HG03439 (cell line): ENCODE data around the gene ARHGAP24.

ENCODE experiments used
- ATAC-seq: cut with Tn5 transposase; IDR thresholded peaks from one replicate; pipeline ENCODE4 v1.9.1; 2021; ENCODE audit warnings: mild to moderate bottlenecking, moderate library complexity; ENCODE audit not compliant: unreplicated experiment

ARHGAP24 gene

DNA sequence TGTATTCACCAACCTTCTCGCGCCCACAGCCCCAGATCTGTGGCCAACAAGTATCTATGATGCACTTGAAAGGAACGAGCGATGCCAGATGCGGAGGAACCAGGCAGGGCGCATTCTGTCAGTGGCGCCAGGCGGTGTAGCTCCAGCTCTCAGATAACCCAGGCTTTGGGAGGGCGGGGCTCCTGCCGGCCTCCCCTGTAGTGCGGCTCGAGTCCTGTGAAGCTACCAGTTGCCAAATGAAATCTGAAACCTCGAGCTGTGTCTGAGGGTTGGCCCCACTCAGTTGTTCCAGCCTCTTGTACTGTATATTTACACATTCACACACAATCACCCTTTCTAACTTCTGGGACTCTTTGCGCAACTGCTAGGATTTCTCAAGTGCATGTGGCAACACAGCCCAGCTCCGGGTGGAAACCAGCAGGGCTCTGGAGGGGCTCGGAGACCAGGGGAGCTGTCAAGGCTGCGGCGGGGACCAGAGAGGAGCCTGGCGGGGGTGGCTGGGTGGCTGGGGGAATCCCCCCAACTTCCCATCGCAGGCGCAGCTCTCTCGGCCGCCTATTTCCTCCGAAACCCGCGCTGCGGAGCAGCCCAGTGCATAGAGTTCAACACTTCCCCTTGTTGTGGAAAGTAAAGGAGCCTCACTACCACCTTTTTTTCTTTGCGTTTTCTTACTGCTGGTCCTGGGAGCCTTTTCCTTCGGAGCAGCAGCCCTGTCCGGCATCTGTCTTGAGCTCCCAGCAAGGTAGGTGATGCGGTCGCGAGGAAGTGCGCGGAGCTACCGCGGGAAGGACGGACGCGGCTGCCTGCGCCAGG lies at the start of gene ARHGAP24:
ARHGAP24 (plus strand) TSS at position 333 of the 813 bp plus-strand sequence.
- peak; percentile 91 for ATAC-seq

DNA sequence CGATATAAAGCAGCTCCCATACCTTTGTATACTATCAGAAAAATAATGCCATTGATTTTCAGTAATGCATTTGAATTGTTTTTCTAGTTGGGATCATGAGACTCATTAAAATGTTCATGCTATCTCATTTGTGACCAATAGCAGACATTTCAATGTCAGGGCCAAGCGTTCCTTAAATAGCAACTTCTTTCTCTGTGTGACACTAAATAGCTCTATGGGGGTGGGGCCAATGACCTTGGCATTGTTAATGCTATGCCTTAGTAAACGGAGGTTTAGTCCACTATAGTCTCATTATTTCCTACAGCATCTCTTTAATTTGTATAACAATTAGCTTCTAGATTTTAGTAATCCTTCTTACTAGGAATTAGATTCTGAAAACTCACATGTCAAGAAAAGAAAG lies 48.6 kb upstream of the ARHGAP24 start:
- ATAC-seq: no peak

DNA sequence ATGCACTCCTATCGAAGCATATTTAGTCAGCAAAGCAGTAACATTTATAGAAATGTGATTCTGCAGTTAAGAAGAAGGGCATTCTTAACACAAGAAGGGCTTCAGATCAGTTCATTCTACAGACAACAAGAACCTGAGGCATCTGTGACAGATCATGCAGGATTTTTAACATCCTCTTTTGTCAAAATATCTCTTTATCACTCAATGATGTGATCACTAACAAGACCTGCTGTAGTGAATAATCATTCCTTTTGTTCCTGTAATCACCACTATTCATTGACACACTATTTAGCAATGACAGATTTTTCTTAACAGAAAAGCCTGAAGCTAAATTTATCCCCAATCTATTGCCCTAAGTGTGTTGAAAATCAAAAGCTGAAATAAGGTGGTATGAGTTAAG lies 47.8 kb upstream of the ARHGAP24 start:
- no peak for ATAC-seq

DNA sequence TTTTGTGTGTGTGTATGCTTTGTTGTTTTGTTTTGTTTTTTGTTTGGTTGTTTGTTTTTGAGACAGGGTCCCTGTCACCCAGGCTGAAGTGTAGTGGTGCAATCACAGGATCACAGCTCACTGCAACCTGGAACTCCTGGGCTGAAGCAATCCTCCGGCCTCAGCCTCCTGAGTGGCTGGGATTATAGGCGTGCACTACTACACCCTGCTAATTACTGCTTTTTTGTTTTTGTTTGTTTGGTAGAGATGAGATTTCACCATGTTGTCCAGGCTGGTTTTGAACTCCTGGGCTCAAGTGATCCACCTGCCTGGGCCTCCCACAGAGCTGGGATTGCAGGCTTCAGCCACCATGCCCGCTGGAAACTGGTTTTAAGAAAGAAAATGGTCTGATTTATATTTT lies 44.7 kb upstream of the ARHGAP24 start:
- no peak for ATAC-seq

DNA sequence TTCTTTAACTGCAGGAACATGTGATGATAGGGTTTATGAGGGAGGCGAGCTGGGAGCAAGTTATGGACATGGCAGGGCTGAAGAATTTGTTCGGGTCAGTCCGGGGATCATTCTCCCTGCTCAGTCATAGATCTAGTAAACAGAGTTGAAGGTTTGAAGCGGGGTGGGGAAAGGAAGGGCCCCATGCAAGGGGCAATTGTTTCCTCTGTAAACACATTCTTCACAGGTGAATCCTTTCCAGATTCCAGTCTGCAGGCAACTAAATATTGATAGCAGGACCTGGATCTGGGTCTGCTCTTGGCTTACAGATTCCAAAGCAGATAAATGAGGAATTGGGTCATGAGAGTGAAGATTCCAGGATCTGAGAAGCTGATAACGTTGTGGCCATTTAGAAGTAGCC lies 44.3 kb upstream of the ARHGAP24 start:
- no peak for ATAC-seq

DNA sequence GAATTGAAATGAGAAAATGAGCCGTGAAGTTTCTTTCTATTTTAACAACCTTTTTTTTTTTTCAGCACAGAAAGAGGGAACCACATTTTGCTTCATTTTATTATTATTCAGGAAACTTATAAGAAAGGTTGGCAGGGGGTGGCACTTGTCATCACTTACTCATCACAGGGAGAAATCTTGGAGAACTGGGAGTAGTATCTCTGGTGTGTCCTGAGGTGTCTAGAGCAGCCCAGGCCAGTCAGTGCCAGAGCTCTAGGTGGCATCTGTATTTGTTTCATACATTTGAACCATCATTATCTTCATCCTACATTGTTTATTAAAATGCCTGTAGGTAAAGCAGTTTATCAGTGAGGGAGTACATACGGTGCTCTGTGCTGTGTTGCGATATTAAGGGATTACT lies 43.8 kb upstream of the ARHGAP24 start:
- no peak for ATAC-seq

DNA sequence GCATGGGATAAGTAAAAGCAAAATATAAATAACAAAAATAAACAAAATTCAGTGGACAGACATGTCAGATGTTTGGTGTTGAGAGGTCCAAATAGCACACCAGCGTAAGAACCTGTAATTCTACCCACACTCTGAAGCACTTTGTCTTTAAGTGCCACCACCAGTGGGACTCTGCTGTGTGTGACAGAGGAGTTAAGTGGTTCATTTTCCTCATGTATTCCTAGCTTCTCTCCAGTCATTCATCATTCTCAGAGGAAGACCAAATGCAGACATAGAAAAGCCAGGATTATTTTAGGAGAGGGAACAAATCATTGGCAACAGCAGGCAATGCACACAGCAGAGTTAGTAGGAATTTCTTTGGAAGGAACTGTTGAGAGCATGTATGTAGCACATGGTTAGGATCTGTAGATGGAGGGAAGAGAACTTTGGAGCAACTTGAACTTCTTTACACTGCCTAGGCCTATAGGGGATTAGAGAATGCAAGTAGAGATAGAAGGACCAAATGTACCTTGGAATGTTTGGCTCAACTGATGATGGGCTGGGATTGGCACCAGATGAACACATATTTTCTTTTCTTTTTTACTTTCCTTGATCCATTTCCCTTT lies 43.0 kb upstream of the ARHGAP24 start:
- ATAC-seq: no peak

DNA sequence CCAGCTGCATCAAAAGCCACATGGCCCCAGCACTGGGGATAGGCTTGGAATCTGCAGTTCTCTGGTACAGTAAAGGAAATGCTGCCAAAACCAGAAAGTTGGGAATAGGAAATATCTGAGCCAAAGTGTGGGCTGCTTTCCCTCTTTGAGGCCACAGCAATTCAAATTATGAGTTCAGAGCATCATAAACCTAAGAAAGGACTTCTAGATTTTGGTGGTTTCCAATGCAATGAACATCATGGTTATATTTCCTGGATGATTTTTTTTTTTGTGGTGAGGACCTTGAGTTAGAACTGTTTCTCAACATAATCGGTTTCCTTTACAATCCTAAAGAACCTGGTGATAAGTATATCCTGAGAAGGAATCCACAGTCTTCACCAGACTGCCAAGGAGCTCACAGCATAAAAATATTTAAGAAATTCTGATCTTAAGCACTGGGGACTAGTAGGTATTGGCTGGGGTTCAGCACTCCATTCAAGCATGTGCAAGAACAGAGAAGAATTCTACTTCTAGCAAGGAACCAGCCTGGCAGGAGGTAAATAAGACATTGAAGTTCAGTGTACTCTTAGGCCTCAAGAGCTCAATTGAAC lies 29.8 kb upstream of the ARHGAP24 start:
- ATAC-seq: no peak

DNA sequence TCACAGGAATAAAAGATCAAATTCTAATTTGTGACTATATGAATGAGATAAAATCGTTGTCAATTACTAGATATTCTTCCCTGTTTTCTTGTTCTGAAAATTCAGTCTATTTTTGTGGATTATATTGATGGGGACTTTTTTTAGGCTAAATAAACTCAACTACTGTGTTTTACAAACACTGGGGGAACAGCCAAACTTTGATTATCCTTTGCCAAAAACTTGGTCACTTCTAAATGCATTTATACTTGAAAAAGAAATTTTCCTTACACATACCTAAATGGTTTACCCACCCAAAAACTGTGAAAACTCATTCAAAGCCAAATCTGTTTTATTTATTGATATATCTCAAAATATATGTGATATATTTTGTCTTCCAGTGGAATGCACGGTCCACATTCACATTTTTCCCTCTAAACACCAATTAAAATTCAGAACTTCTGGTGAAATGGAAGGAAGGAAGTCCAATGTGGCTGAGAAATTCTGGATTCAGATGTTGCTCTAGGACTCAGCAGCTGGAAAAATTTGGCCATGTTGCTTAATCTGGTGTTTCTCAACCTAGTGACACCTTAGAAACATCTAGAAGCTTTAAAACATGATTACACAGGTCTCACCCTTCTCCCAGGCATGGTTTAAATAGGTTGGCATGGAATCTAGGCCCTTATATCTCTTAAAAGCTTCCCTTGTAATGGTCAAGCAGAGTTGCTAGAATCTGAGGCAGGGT lies 28.6 kb upstream of the ARHGAP24 start:
- ATAC-seq: no peak

DNA sequence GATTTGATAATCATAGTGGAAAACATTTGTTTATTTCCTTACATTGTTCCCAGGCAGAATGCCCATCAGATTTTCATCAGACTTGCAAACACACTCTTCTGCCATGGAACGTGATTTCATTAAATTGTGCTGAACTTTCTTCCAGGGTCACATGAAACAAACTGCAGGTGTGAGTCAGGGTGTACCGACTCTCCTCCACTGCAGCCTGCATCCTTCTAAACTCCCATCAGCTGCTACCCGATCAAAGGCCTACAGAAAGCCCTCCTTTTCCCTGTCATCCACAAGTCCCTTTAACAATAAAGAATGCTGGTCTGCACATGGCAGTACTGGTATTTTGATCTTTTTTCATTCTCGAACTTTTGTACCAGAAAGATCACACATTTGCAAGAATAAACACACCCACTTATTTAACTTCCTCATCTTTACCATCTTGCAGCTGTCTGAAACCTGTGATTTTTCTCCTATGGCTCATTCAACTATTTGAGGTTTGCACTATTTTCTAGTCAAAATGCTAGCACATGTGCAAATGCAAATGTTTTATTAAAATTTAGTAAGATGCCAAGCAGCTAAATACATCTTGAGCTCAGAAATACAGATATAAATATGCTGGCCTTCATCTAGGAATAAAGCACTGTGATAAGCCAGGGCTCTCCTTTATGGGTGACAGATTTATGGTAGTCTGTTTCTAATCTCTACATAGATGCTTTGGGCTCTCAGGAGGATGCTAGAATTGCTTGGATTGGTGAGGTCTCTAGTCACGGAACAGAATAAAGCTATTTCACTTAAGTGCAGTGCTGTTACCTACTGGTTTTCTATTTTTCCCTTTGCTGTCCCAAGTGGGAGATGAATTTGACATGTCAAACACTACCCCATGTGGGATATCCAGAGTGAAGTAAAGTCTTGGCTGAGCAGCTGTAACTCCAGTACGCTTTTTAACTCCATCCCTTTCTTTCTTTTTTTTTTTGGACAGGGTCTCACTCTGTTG lies 25.8 kb upstream of the ARHGAP24 start:
- no peak for ATAC-seq

DNA sequence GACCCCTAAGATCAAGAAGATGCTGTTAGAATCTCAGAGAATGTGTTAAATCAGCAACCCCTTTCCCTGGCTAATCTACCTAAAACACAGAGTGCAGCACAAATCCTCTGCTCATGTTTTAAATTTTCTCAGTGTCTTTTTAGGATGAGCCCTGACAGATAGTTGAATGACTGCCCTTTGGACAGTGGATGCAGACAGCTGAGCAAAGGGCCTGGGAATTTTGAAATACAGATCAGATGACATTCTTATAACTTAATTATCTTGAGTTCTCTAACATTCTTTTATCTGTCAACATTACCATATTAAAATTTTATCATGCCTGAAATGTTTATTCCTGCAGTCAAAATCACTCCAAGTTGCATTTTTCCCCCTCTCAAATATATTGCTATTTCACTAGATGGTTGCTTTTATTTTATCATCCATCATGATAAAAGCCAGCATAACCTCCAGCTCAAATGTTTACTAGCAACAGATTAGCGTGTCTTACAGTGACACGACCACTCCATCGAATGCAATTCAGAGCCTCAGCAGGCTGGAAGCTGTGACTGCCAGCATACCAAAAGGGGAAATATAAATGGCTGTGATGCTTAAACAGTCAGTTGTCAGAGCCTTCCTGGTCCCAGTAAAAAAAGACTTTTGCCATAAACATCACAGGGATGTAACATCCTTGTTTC lies 22.8 kb upstream of the ARHGAP24 start:
- no peak for ATAC-seq

DNA sequence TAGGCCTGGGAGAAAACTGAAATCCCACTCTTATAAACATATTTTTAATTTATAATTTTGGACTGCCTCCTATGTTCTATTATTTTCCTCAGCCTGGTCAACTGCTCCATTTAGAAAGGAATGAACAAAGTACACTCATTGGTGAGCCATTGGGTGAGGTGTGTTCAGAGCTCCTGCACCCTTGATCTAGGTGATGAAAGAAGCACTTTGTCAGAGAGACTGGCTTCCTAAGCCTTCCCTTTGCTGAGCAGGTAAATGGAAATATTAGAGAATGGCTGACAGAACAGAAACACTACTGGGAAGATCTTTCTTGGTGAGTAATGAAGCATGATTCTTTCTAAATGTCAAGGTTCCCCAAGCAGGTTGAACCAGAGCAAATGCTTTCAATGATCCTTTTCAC lies 19.0 kb upstream of the ARHGAP24 start:
- no peak for ATAC-seq

DNA sequence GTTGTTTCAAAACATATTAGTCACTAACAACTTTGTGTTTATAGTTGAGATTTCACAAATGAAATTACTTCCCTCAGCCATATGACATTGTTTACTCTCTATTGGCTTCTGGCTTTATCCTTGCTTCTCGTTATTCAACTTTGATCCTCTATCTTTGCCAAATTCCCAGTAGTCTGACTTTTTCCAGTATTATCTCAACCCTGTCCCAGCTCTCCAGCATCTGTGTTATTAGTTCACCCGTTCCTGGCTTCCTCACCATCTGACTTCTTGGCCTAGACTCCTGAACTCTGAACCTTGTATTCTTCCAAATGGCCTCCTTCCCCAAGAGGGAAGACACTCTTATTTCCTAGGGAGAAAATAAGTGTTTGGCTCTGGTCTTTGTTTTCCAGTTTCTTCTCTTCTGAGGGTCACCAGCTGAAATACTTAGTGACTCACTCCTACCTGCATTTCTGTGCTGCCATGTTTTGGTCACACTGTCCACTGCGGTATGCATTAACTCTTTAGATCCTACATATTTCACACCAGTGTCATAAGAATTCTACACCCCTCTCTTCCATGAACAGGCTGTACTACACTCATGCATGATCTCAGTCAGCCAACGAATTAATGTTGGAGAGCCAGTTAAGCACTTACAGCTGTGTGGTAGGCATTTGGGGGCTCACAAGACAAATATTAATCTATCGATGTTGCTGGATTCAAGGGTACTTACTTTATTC lies 17.0 kb upstream of the ARHGAP24 start:
- ATAC-seq: no peak

DNA sequence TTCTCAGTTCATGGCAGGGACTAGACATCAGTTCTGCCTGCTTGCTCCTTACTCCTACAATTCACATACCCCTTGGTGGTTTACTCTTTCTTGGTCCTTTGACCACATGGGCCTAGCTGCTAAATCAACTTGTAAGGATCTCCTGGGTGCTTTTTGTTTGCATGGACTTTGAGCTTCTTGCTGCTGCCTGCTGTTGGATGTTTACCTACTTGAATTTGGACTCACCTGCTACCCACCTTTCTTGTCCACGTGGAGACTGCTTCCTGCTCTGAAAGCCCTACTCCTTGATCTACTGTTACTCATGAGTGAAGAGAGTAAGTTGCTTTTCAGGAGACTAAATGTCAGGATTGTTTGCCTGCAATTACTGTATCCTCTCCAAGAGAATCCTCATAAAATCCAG lies 15.2 kb upstream of the ARHGAP24 start:
- no peak for ATAC-seq

DNA sequence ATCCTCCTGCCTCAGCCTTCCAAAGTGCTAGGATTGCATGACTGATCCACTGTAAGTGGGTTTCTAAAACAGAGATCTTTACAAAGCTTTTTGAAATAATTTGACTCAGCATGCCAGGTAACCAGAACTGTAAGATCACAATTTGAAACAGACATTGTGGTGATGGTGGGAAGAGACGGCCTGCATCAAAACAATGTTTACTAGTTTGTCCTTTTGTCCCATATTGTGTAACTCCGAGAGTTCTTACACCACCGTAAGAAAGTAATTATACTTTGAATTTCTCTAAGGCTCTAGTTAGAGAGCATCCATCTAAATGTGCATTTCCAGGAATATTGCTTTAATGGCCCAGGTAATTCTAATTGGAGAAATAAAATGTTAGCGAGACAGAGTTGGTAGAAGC lies 594 bp upstream of the ARHGAP24 start:
- no peak for ATAC-seq

DNA sequence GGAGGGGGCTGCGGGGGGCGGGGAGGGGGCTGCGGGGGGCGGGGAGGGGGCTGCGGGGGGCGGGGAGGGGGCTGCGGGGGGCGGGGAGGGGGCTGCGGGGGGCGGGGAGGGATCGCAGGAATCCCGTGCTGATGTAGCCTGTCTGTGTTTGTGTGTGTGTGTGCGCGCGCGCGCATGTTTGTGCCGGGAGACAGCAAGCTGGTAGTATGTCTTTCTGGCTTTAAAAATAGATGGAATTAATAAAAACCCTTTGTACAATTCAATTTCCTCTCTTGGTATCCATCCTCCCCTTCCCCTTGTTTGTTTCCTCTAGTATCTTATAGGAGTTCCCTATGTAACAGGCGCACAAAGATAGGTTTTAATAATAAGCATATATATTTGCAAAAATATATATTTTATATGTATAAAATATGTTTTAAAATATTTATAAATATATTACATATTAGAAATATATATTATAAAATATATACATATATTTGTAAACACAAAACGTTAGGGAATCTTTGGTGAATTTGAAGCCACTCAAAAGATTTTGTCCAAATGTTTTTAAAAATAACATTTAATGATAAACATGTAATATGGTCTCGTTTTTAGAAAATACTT lies 782 bp downstream of the ARHGAP24 start:
- ATAC-seq: no peak

DNA sequence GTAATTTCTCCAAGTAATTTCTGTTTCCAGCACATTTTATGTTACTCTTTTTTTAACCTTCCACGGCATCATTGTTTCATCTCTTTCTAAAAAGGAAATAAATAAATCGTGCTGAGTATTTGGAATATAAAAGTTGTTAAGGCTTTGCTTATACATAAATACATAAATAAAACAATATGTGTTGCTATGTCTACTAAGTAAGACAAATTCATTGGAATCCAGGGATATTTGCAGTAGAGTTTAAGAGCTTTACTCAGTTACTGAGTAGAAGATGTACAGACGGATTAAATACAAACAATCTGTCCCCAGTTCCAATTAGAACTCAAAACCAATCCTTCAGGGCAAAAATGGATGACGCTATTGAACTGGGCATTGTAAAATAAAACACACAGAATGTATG lies 1.4 kb downstream of the ARHGAP24 start:
- ATAC-seq: no peak

DNA sequence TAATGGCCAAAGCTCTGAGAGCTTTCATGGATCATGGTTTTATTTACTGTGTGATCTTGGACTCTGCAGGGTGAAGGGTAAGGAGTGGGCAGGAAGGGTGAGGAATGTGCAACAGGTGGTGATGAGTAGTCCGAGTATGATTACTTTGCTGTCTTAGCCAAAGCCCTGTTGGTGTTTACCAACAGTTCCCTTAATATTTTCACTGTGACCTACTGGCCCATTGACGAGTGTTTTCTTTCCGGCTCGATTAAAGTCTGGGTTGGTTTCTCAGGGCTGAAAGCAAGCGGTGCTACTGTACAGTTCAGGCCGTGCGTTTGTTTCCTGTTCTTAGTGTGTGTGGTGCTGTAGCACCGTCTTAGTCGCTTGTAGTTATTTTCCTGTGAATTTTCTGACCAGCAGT lies 2.6 kb downstream of the ARHGAP24 start:
- ATAC-seq: no peak

DNA sequence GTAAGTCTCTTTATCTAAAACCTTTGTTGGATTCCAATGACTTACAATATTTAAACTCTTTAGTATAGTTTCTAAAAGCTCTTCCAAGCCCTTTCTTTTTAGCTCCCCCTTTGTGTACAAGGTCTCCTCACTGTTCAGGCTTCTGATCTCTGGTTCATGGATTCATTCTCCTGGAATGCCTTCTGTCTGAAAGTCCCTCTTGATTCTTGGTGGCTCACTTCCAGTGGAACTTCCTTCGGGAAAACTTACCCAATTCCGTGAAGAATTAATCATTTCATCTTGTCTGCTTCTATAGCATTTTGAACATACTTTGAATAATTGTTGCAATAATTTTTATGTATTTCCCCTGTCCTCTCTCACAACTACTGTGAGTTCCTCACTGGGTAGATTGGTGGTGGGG lies 3.6 kb downstream of the ARHGAP24 start:
- no peak for ATAC-seq
